ENCODE data around the gene CCDC154.
"Not testable (repeated sequence)": the region's sequence is repeated elsewhere in the genome, so short reads cannot be mapped to it uniquely, and the experiment has no call there.

CCDC154 gene

GRCh38 chr16:1455190-1456171 is 11.1 kb upstream of the CCDC154 start:
- DNase-seq: no peak

- no peak for DNase-seq
Observed at GRCh38 chr16:1454561-1454960, 10.2 kb upstream of the CCDC154 start.

GRCh38 chr16:1453316-1453715 is 9.0 kb upstream of the CCDC154 start:
- no peak for DNase-seq

GRCh38 chr16:1452530-1452929 is 8.2 kb upstream of the CCDC154 start:
- no peak for DNase-seq

GRCh38 chr16:1451702-1452392 is 7.5 kb upstream of the CCDC154 start:
- DNase-seq: no peak

GRCh38 chr16:1450841-1451240 is 6.5 kb upstream of the CCDC154 start:
- DNase-seq: no peak

GRCh38 chr16:1450218-1450617 is 5.9 kb upstream of the CCDC154 start:
- no peak for DNase-seq

GRCh38 chr16:1449201-1449788 is 4.9 kb upstream of the CCDC154 start:
- no peak for DNase-seq

- DNase-seq: no peak
Observed at GRCh38 chr16:1448536-1449116, 4.3 kb upstream of the CCDC154 start.

GRCh38 chr16:1447965-1448364 is 3.6 kb upstream of the CCDC154 start:
- DNase-seq: no peak

- DNase-seq: no peak
Observed at GRCh38 chr16:1446296-1447080, 2.1 kb upstream of the CCDC154 start.

GRCh38 chr16:1445518-1446203 is 1.3 kb upstream of the CCDC154 start:
- no peak for DNase-seq

- no peak for DNase-seq
Observed at GRCh38 chr16:1444730-1445517, 568 bp upstream of the CCDC154 start.

GRCh38 chr16:1443403-1443973 is 868 bp downstream of the CCDC154 start:
- no peak for DNase-seq

- DNase-seq: no peak
Observed at GRCh38 chr16:1442697-1443096, 1.7 kb downstream of the CCDC154 start.

GRCh38 chr16:1441391-1441829 is 2.9 kb downstream of the CCDC154 start:
- DNase-seq: no peak

- not testable (repeated sequence) for DNase-seq
Observed at GRCh38 chr16:1439699-1440074, 4.7 kb downstream of the CCDC154 start.

- DNase-seq: no peak
Observed at GRCh38 chr16:1439058-1439698, 5.2 kb downstream of the CCDC154 start.

- DNase-seq: no peak
Observed at GRCh38 chr16:1438229-1439057, 5.9 kb downstream of the CCDC154 start.

Data from HCEC 1CT (cell line).